OCI-LY1 (cell line): ENCODE results near the gene MPPED1.

Experiments
- CTCF ChIP-seq: fragments of 200-600 bp; sonication (generic), shearing (Covaris generic); IDR thresholded peaks from 2 replicates; pipeline ENCODE4 v1.5.1; 2017; ENCODE audit warnings: mild to moderate bottlenecking, antibody characterized with exemption, low read length, moderate library complexity, mixed read lengths
- EZH2 ChIP-seq: fragments of 200-600 bp; sonication (generic), shearing (Covaris generic); IDR thresholded peaks from 2 replicates; pipeline ENCODE4 v1.8.0; 2017; ENCODE audit warnings: borderline replicate concordance, mixed run types, mild to moderate bottlenecking, antibody characterized with exemption, low read length, moderate library complexity, mixed read lengths

DNA sequence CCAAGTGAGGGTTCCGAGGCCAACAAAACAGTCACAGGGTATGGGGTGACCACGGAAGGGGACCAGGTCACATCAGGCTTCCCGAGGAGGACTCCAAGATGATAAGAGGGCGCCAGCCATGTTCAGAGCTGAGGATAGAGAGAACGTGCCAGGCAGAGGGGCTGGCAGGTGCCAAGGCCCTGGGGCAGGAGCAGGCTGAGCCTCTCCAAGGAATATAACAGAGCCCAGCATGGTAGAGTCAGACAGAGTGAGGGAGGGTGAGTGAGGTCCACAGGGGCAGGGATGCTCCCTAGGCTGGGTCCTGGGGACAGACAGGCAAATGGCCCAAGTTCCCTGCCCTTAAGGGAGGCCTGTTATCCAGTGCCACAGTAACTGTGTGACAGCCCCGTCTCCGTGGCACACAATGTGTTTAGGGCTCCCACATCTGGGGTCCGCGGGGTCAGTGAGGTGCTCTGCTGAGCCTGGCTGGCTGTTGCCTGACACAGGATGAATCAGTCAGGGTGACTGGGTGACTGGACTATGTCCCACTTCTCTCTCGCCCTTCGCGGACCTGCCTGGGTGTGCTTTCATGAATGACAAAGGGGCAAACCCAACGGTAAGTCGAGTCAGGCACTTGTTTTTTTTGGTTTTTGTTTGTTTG, 105.3 kb downstream of the MPPED1 start:
- TF ChIP-seq CTCF, result no peak
- no peak for TF ChIP-seq EZH2
